Endothelial cell of umbilical vein (primary cell): Measurements from ENCODE around the gene EOLA1. TPM values are rescaled to one million over a fixed set of nuclear protein-coding genes. Genes with fewer than 3 reads are reported as not detected.
"Not testable (repeated sequence)": the region's sequence is repeated elsewhere in the genome, so short reads cannot be mapped to it uniquely, and the experiment has no call there.

Experiments used
- BruUV-seq: library from RNA; stranded (reverse); fragments of 400-500 nt; replicated peaks from 2 replicates; lab custom pipeline; 2021; lab: Mats Ljungman, UMichigan
- CTCF ChIA-PET: fragments of 300-600, 350-600 bp; sonication (Branson Sonifier 250); formaldehyde crosslinking; loops from one replicate; lab custom pipeline; 2021; ENCODE audit warnings: antibody characterized with exemption, inconsistent platforms; lab: Charles Lee
- POLR2A ChIA-PET: fragments of 300-600, 350-600 bp; sonication (Branson Sonifier 250); formaldehyde crosslinking; loops from one replicate; lab custom pipeline; 2021; ENCODE audit warnings: antibody characterized with exemption, inconsistent platforms; lab: Charles Lee
- DNase-seq: peaks from one replicate; pipeline ENCODE4 v3.0.0-alpha.2; 2011; ENCODE audit warnings: low read depth, low spot score
- FAIRE-seq: peaks from 2 replicates; lab custom pipeline; 2011; peaks lifted over from hg19 to GRCh38; lab: Jason Lieb, UNC
- H2AFZ ChIP-seq: 2 replicates; pipeline ENCODE4 v1.6.0; 2012; ENCODE audit warnings: low read depth, low read length, control low read depth, inconsistent platforms
- H3K27ac ChIP-seq: 2 replicates; pipeline ENCODE4 v1.5.1; 2011; ENCODE audit warnings: low read depth, mild to moderate bottlenecking, control low read depth, low read length, moderate library complexity; ENCODE audit not compliant: insufficient read depth
- H3K27me3 ChIP-seq, 2 experiments: 2 replicates each; pipeline versions ENCODE4 v1.6.0 to v1.6.1; 2011; ENCODE audit warnings: low read length in 2 of 2, mixed read lengths in 1 of 2; ENCODE audit not compliant: control insufficient read depth in 2 of 2, insufficient read depth in 2 of 2
- H3K36me3 ChIP-seq, 2 experiments: 2 replicates in 1 of 2; 3 replicates in 1 of 2; pipeline ENCODE4 v1.5.1; 2011; ENCODE audit warnings: low read length in 2 of 2, mild to moderate bottlenecking in 1 of 2, moderate library complexity in 1 of 2; ENCODE audit not compliant: control insufficient read depth in 2 of 2, insufficient read depth in 2 of 2; ENCODE audit errors: extremely low read depth in 1 of 2
- H3K4me1 ChIP-seq: 3 replicates; pipeline ENCODE4 v1.5.1; 2011; ENCODE audit warnings: mild to moderate bottlenecking, low read length; ENCODE audit not compliant: control insufficient read depth, insufficient read depth; ENCODE audit errors: extremely low read depth
- H3K4me2 ChIP-seq: 2 replicates; pipeline ENCODE4 v1.6.1; 2011; ENCODE audit warnings: low read length, control low read depth, mixed read lengths; ENCODE audit not compliant: insufficient read depth
- H3K4me3 ChIP-seq, 3 experiments: fragments of 200-600 bp in 1 of 3; sonication (generic), shearing (Covaris generic) in 1 of 3; replicated peaks in 1 of 3; 2 replicates each; pipeline ENCODE4 v1.5.1; 2011 to 2016; ENCODE audit warnings: control low read depth in 3 of 3, low read length in 3 of 3, mild to moderate bottlenecking in 2 of 3, inconsistent platforms in 1 of 3, low read depth in 1 of 3, moderate library complexity in 1 of 3; ENCODE audit not compliant: insufficient read depth in 1 of 3
- H3K79me2 ChIP-seq: 2 replicates; pipeline ENCODE4 v1.6.0; 2012; ENCODE audit warnings: low read length, inconsistent platforms; ENCODE audit not compliant: control insufficient read depth, insufficient read depth
- H3K9ac ChIP-seq: replicated peaks from 2 replicates; pipeline ENCODE3; 2011; ENCODE audit warnings: low read length, control low read depth; ENCODE audit not compliant: insufficient read depth; ENCODE audit errors: extremely low read depth
- H3K9me1 ChIP-seq: replicated peaks from 3 replicates; pipeline ENCODE4 v1.6.0; 2011; ENCODE audit warnings: mild to moderate bottlenecking, low read length; ENCODE audit not compliant: control insufficient read depth, insufficient read depth; ENCODE audit errors: extremely low read depth
- H3K9me3 ChIP-seq: replicated peaks from 2 replicates; pipeline ENCODE4 v1.5.1; 2012; ENCODE audit warnings: low read length, inconsistent platforms; ENCODE audit not compliant: control insufficient read depth, insufficient read depth
- H4K20me1 ChIP-seq: replicated peaks from 2 replicates; pipeline ENCODE3; 2011; ENCODE audit warnings: mild to moderate bottlenecking, low read length; ENCODE audit not compliant: control insufficient read depth, insufficient read depth; ENCODE audit errors: extremely low read depth
- dilution Hi-C: fragments of 300-500 bp; cut with MboI; formaldehyde crosslinking; loops from one replicate; pipeline ENCODE4 v1.15.0; 2019; ENCODE audit warnings: low sequenced_read_pairs; ENCODE audit not compliant: extremely low pct_ligation_motif_present
- intact Hi-C: fragments of 100-400 bp; cut with micrococcal nuclease; formaldehyde crosslinking; loops from one replicate; pipeline ENCODE4 v1.10.0; 2022
- polyA plus RNA-seq, 4 experiments: library from polyadenylated mRNA; depleted of rRNA in 3 of 4; stranded (reverse) in 3 of 4; unstranded in 1 of 4; fragments of >200 nt; gene quantifications; 2 replicates each; pipeline versions ENCODE4 v1.2.1 to v1.2.3, GENCODE V29; 2011 to 2012; ENCODE audit warnings: missing spikeins in 1 of 4
- total RNA-seq: library from RNA; stranded (reverse); gene quantifications from 2 replicates; pipeline ENCODE4 v1.2.3, GENCODE V29; 2021

Gene EOLA1
- total and polyA plus RNA-seq, 2 donors (not counting 3 experiments of a cell fraction or from before 2014, with no cell fraction given) = 12.5 to 24.6 TPM

DNA sequence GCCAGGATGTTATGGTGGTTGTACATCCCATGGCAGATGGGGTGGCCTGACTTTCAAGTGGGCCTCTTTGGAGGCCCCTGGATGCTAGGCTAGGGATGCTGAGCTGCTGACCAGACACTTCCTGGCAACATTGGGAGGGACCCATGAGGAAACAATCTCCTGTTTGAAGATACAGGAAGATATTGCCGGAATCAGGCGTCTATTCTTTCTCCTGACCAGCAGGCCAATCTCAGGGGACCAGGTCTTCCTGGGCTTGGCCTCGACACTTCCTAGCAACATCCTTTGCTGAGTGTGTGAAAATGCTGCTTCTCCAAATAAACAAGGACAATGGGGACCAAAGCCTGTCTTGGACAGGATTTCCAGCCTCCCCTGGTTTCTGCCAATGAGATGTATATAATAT lies 7.0 kb downstream of the EOLA1 start:
- dilution Hi-C loops, H3K4me1 ChIP-seq, H3K4me2 ChIP-seq, CTCF ChIA-PET, H3K27me3 ChIP-seq, BruUV-seq, intact Hi-C loops, POLR2A ChIA-PET, H3K9me1 ChIP-seq, H3K36me3 ChIP-seq, H3K9ac ChIP-seq, FAIRE-seq, H3K79me2 ChIP-seq, DNase-seq, H4K20me1 ChIP-seq, H3K4me3 ChIP-seq, H3K9me3 ChIP-seq, H3K27ac ChIP-seq, H2AFZ ChIP-seq: not testable (repeated sequence)

DNA sequence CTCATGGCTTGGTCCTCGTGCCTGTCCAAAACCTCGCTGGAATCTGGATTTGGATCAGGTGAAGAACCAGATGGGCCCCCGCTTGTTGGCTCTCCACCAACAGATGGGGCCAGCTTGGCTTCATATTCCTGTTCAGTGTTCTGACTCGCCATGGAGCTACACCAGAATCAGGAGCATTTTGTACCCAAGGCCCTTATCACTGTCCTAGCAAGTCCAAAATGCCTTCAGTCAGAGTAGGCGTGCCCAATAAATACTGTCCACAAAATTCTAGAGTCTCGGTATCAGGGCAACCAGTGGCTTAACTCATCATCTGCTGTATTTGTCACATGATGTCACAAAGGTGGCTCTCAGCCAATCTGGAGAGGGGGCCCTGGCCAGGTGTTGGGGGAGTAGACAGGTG lies 8.9 kb downstream of the EOLA1 start, which contains the start of gene HSFX3:
HSFX3 (minus strand) TSS at position 224 of the 400 bp plus-strand sequence; CDS start at position 152, 72 bp downstream.
- H3K4me1 ChIP-seq, H3K27me3 ChIP-seq, H3K4me2 ChIP-seq, POLR2A ChIA-PET, BruUV-seq, H3K9me3 ChIP-seq, DNase-seq, H2AFZ ChIP-seq, CTCF ChIA-PET, H3K9ac ChIP-seq, intact Hi-C loops, H3K4me3 ChIP-seq, H3K36me3 ChIP-seq, dilution Hi-C loops, H3K79me2 ChIP-seq, H4K20me1 ChIP-seq, H3K9me1 ChIP-seq, H3K27ac ChIP-seq: not testable (repeated sequence)
- FAIRE-seq = peak; percentile 59

DNA sequence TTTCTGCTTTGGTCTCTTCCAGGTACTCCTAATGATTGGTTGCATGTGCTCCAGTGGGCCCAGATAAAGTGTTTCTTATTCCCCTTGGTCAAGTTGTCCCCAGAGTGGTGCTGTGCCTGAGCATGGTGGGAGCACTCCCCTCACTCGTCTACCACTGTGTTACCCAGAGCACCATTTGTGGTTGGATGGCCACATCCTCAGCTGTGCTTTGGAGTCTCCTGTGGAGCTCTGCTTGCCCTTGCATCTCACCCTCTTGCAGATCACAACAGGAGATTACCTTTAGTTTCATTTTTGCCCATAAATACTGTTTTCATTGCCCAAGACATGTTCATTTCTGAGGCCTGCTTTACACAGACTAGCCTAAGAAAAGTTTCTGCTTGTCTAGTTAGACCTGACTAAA lies 9.6 kb downstream of the EOLA1 start:
- DNase-seq, H3K4me2 ChIP-seq, H3K4me1 ChIP-seq, H3K27me3 ChIP-seq, H3K79me2 ChIP-seq, H3K9me1 ChIP-seq, H3K36me3 ChIP-seq, H3K9ac ChIP-seq, H4K20me1 ChIP-seq, dilution Hi-C loops, H3K4me3 ChIP-seq, H3K27ac ChIP-seq, intact Hi-C loops, POLR2A ChIA-PET, BruUV-seq, H2AFZ ChIP-seq, CTCF ChIA-PET, H3K9me3 ChIP-seq: not testable (repeated sequence)
- peak; percentile 81 for FAIRE-seq

DNA sequence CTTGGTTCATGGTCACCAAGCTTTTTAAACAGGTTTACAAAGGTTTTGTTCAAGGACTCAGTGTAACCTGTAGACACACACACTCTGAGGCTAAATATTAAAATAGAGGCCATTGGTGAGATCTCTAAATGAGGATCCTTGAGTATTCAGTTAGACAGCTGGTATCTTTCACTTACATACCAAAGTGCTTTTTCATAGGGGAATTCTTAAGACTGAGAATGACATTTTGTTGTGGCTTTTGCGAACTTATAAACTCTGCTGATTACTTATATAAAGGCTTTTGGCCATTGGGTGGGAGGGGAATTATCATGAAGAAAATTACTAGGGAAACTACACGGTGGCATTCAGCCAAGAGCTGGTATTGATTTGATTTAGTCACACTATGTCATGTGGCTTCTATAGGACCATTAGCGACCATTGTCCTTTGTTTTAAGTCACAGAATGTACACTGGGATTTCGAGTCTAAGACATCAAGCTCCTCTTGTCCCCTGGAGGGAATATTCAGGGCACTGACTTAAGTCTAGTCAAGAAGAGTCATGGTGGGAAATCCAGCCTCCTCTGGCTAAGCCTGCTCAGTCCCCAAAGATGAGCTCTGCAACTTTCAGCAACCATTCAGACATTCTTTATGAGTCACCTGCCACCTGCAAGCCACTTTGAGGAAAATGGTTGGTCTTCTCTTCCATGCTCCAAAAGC lies 10.6 kb downstream of the EOLA1 start:
- H3K36me3 ChIP-seq, FAIRE-seq, H3K27me3 ChIP-seq, CTCF ChIA-PET, H3K4me3 ChIP-seq, intact Hi-C loops, H3K9me3 ChIP-seq, H3K79me2 ChIP-seq, BruUV-seq, POLR2A ChIA-PET, H3K4me1 ChIP-seq, dilution Hi-C loops, H2AFZ ChIP-seq, H3K4me2 ChIP-seq, DNase-seq, H3K9me1 ChIP-seq, H3K9ac ChIP-seq, H3K27ac ChIP-seq, H4K20me1 ChIP-seq: not testable (repeated sequence)
